Muscle layer of colon (tissue), 2 donors: Measurements from ENCODE around the gene MAP1LC3B.
"Not testable (repeated sequence)": the region's sequence is repeated elsewhere in the genome, so short reads cannot be mapped to it uniquely, and the experiment has no call there.

Experiments used
- H3K27ac ChIP-seq: one replicate; pipeline ENCODE4 v1.7.0; 2013; ENCODE audit warnings: low read depth, mild to moderate bottlenecking, low read length, moderate library complexity
- H3K27me3 ChIP-seq, 2 donors: one replicate each; pipeline ENCODE4 v1.7.0; 2013; ENCODE audit warnings: low read length in 2 of 2, mild to moderate bottlenecking in 2 of 2; ENCODE audit not compliant: insufficient read depth in 2 of 2, control insufficient read depth in 1 of 2
- H3K36me3 ChIP-seq: one replicate; pipeline ENCODE4 v1.7.0; 2013; ENCODE audit warnings: mild to moderate bottlenecking, low read length; ENCODE audit not compliant: insufficient read depth
- H3K4me1 ChIP-seq: one replicate; pipeline ENCODE4 v1.7.0; 2013; ENCODE audit warnings: mild to moderate bottlenecking, low read length; ENCODE audit not compliant: insufficient read depth
- H3K4me3 ChIP-seq, 2 donors: one replicate each; pipeline ENCODE4 v1.7.0; 2013; ENCODE audit warnings: low read length in 2 of 2, low read depth in 1 of 2, mild to moderate bottlenecking in 1 of 2, moderate library complexity in 1 of 2
- H3K9ac ChIP-seq: one replicate; pipeline ENCODE4 v1.7.0; 2013; ENCODE audit warnings: low read length
- H3K9me3 ChIP-seq: one replicate; pipeline ENCODE4 v1.7.0; 2013; ENCODE audit warnings: mild to moderate bottlenecking, low read length
- donor health status: abdominal sarcoma.
- donor health status: Adenocarcinoma of cecum.

MAP1LC3B gene

GRCh38 chr16:87387942-87388817 lies 4.0 kb upstream of the MAP1LC3B start:
- Histone ChIP-seq H3K4me1 (peaks cover 25% of the 10 kb centered on the region), H3K9ac (peak overlapping the region; percentile 12), H3K4me3 (peak overlapping the region; percentile 15 to 28)

GRCh38 chr16:87388818-87389134 lies 3.4 kb upstream of the MAP1LC3B start:
- Histone ChIP-seq H3K4me3 (no peak overlapping the region), H3K36me3 (no peaks in the 10 kb centered on the region), H3K9ac (no peak overlapping the region), H3K4me1 (peaks cover 31% of the 10 kb centered on the region), H3K9me3 (no peaks in the 10 kb centered on the region), H3K27me3 (no peaks in the 10 kb centered on the region), H3K27ac (peak overlapping the region; percentile 83)

More at GRCh38 chr16:87387942-87388817, 4.0 kb upstream of the MAP1LC3B start:
- Histone ChIP-seq H3K9me3 (no peaks in the 10 kb centered on the region), H3K27ac (peak overlapping the region; percentile 83), H3K27me3 (no peaks in the 10 kb centered on the region), H3K36me3 (no peaks in the 10 kb centered on the region)

- no peak overlapping the region for H3K9ac ChIP-seq
- no peaks in the 10 kb centered on the region for H3K36me3 ChIP-seq
- no peak overlapping the region for H3K4me3 ChIP-seq
- no peaks in the 10 kb centered on the region for H3K27me3 ChIP-seq
- peaks cover 36% of the 10 kb centered on the region for H3K4me1 ChIP-seq
- peak overlapping the region; percentile 83 for H3K27ac ChIP-seq
- no peaks in the 10 kb centered on the region for H3K9me3 ChIP-seq
Measured at GRCh38 chr16:87389245-87389644, 2.9 kb upstream of the MAP1LC3B start.

- not testable (repeated sequence) for H3K27ac ChIP-seq, H3K27me3 ChIP-seq, H3K9me3 ChIP-seq, H3K36me3 ChIP-seq, H3K4me3 ChIP-seq, H3K9ac ChIP-seq
- H3K4me1 ChIP-seq, result peaks cover 39% of the 10 kb centered on the region
Measured at GRCh38 chr16:87389914-87390313, 2.2 kb upstream of the MAP1LC3B start.

GRCh38 chr16:87390641-87391323 lies 1.4 kb upstream of the MAP1LC3B start:
- peak overlapping the region; percentile 97 for H3K27ac ChIP-seq

GRCh38 chr16:87391324-87391949 lies 699 bp upstream of the MAP1LC3B start:
- H3K27me3 ChIP-seq, result no peaks in the 10 kb centered on the region
- no peaks in the 10 kb centered on the region for H3K9me3 ChIP-seq
- H3K36me3 ChIP-seq, result no peaks in the 10 kb centered on the region
- H3K9ac ChIP-seq, result peak overlapping the region; percentile 41
- peak overlapping the region; percentile 97 for H3K27ac ChIP-seq
- H3K4me3 ChIP-seq, result peak overlapping the region; percentile 66 to 73
- peaks cover 42% of the 10 kb centered on the region for H3K4me1 ChIP-seq

More at GRCh38 chr16:87390641-87391323, 1.4 kb upstream of the MAP1LC3B start:
- H3K36me3 ChIP-seq, result no peaks in the 10 kb centered on the region
- H3K27me3 ChIP-seq, result no peaks in the 10 kb centered on the region
- peak overlapping the region in 1 of 2 donors; percentile 66 for H3K4me3 ChIP-seq
- H3K4me1 ChIP-seq, result peaks cover 42% of the 10 kb centered on the region
- no peaks in the 10 kb centered on the region for H3K9me3 ChIP-seq
- H3K9ac ChIP-seq, result peak overlapping the region; percentile 41

GRCh38 chr16:87392821-87393679 lies 914 bp downstream of the MAP1LC3B start:
- H3K27ac ChIP-seq, result peak overlapping the region; percentile 59
- H3K9ac ChIP-seq, result peak overlapping the region; percentile 71
- no peaks in the 10 kb centered on the region for H3K9me3 ChIP-seq
- H3K27me3 ChIP-seq, result no peaks in the 10 kb centered on the region
- no peaks in the 10 kb centered on the region for H3K36me3 ChIP-seq
- H3K4me3 ChIP-seq, result peak overlapping the region; percentile 67 to 73
- H3K4me1 ChIP-seq, result peaks cover 29% of the 10 kb centered on the region

- peak overlapping the region; percentile 71 for H3K9ac ChIP-seq
- peak overlapping the region; percentile 59 for H3K27ac ChIP-seq
- H3K4me3 ChIP-seq, result peak overlapping the region in 1 of 2 donors; percentile 67
- no peaks in the 10 kb centered on the region for H3K9me3 ChIP-seq
- H3K36me3 ChIP-seq, result no peaks in the 10 kb centered on the region
- no peaks in the 10 kb centered on the region for H3K27me3 ChIP-seq
- H3K4me1 ChIP-seq, result peaks cover 28% of the 10 kb centered on the region
Measured at GRCh38 chr16:87393680-87394055, 1.5 kb downstream of the MAP1LC3B start.

GRCh38 chr16:87395181-87395842 lies 3.2 kb downstream of the MAP1LC3B start:
- Histone ChIP-seq H3K27me3 (no peaks in the 10 kb centered on the region), H3K4me3 (no peak overlapping the region), H3K9me3 (no peaks in the 10 kb centered on the region), H3K27ac (no peak overlapping the region), H3K36me3 (peaks cover 9% of the 10 kb centered on the region), H3K4me1 (peaks cover 28% of the 10 kb centered on the region), H3K9ac (no peak overlapping the region)

GRCh38 chr16:87404764-87405625 lies 12.9 kb downstream of the MAP1LC3B start:
- Histone ChIP-seq H3K4me1 (no peaks in the 10 kb centered on the region), H3K9ac (no peak overlapping the region), H3K9me3 (no peaks in the 10 kb centered on the region), H3K4me3 (no peak overlapping the region), H3K36me3 (peaks cover 56% of the 10 kb centered on the region), H3K27ac (no peak overlapping the region), H3K27me3 (no peaks in the 10 kb centered on the region)
